Mammary epithelial cell (primary cell): ENCODE results near the gene SPOCK2.
"Not testable (repeated sequence)": the region's sequence is repeated elsewhere in the genome, so short reads cannot be mapped to it uniquely, and the experiment has no call there.

Experiments used
- EZH2 ChIP-seq: IDR thresholded peaks from 2 replicates; pipeline ENCODE4 v1.6.1; 2012; ENCODE audit warnings: low read length, inconsistent platforms, borderline replicate concordance
- TF ChIP-seq, protein P1 (sequence below), 2 donors: IDR thresholded peaks in 1 of 2; conservative IDR thresholded peaks in 1 of 2; 2 replicates each; pipeline ENCODE4 v1.5.1; 2011 to 2012; ENCODE audit warnings: inconsistent platforms in 2 of 2, low read length in 2 of 2, mild to moderate bottlenecking in 2 of 2, control low read depth in 1 of 2, low read depth in 1 of 2; ENCODE audit not compliant: insufficient read depth in 1 of 2; ENCODE audit errors: extremely low read depth in 1 of 2

DNA sequence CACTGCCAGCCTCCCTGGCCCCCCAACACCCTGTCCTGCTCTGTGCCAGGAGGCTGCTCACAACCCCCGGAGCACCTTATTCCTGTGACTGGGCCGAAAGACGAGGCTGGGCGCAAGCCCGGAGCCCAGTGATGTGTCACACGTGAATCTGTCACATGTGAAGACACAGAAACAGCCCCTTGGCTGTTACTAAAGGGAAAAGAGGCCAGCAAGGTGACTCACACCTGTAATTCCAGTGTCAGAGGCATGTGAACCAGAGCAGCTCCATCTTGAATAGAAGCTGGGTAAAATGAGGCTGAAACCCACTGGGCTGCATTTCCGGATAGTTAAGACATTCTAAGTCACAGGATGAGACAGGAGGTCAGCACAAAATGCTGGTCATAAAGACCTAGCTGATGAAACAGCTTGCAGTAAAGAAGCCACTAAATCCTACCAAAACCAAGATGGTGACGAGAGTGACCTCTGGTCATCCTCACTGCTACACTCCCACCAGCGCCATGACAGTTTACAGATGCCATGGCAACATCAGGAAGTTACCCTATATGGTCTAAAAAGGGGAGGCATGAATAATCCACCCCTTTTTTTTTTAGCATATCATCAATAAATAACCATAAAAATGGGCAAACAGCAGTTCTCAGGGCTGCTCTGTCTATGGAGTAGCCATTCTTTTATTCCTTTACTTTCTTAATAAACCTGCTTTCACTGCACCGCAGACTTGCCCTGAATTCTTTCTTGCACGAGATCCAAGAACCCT is 55.8 kb downstream of the SPOCK2 start:
- not testable (repeated sequence) for TF ChIP-seq EZH2
- TF ChIP-seq, protein P1, sequence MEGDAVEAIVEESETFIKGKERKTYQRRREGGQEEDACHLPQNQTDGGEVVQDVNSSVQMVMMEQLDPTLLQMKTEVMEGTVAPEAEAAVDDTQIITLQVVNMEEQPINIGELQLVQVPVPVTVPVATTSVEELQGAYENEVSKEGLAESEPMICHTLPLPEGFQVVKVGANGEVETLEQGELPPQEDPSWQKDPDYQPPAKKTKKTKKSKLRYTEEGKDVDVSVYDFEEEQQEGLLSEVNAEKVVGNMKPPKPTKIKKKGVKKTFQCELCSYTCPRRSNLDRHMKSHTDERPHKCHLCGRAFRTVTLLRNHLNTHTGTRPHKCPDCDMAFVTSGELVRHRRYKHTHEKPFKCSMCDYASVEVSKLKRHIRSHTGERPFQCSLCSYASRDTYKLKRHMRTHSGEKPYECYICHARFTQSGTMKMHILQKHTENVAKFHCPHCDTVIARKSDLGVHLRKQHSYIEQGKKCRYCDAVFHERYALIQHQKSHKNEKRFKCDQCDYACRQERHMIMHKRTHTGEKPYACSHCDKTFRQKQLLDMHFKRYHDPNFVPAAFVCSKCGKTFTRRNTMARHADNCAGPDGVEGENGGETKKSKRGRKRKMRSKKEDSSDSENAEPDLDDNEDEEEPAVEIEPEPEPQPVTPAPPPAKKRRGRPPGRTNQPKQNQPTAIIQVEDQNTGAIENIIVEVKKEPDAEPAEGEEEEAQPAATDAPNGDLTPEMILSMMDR (conservative IDR thresholded peaks at IDR 0.05 in 1 of 2, IDR thresholded peaks at IDR 0.05 in 1 of 2; ENCODE audit: extremely low read depth in 1 of 2, insufficient read depth in 1 of 2, low read depth in 1 of 2, low read length in 2 of 2) = not testable (repeated sequence)
